GM18498 (cell line): Measurements from ENCODE around the gene PRR5L.

Experiments
- ATAC-seq: cut with Tn5 transposase; IDR thresholded peaks from one replicate; pipeline ENCODE4 v1.9.1; 2021; ENCODE audit warnings: mild to moderate bottlenecking, moderate library complexity; ENCODE audit not compliant: unreplicated experiment

PRR5L gene

GRCh38 chr11:36375353-36376008 lies 79.4 kb downstream of the PRR5L start:
- no peak for ATAC-seq

DNA sequence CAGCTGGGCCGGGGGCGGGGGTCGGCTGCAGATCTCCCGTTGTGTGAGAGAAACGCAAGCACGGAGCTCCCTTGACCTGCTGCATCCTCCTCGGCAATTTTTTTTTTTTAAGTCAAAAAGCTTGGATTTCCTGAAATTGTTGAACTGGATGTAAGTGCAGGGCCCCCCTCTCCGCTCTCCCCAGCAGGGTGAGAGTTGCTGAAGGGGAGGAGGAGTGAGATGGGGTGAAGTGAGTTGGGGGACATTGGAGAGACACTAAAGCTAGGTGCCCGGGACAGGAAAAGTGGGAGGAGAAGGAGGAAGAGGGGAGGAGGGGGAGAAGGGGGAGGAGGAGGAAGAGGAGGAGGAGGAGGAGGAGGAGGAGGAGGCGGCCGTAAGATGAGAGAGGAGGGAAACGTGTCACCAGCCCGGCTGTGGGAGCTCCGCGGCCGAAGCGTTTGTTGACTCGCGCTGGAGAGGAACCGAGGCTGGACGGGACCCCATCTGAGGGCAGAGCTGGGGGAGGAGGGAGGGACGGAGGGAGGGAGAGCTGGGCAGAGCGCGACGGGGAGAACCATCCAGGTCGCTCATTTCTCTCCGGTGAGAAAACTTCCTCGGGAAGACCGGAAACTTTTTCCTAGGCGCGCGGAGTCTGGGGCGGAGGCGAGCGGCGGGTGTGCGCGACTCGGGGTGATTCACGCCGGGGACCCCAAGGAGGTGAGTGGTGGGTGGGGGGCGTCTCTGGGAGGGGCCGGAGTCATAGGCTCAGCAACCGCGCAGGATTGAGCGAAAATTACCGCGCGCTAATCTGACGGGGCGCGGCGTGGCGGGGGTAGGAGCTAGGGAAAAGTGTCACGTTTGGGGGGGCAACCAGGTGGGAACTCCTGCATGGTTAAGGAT lies 80.2 kb downstream of the PRR5L start:
- ATAC-seq: no peak

GRCh38 chr11:36376888-36377758 lies 81.0 kb downstream of the PRR5L start:
- peak; percentile 50 for ATAC-seq

- peak; percentile 12 for ATAC-seq
Measured at GRCh38 chr11:36377759-36378564, 81.9 kb downstream of the PRR5L start.

DNA sequence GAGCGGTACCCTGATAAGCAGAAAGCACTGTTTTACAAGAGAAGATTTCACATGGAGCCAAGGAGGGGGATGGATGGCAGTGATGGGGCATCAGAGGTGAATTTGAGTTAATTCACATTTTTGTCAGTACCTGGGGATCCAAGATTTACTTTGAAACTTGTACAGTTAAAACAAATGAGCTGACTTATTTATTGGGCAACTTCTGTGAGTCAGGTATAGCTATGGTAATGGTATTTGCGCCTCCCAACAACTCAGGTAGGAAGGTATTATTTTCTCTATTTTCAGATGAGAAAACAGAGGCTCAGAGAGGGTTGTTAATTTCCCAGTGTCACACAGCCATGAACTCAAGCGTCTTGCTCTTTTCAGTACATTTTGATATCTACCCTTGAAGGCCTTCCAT lies 83.6 kb downstream of the PRR5L start:
- no peak for ATAC-seq

DNA sequence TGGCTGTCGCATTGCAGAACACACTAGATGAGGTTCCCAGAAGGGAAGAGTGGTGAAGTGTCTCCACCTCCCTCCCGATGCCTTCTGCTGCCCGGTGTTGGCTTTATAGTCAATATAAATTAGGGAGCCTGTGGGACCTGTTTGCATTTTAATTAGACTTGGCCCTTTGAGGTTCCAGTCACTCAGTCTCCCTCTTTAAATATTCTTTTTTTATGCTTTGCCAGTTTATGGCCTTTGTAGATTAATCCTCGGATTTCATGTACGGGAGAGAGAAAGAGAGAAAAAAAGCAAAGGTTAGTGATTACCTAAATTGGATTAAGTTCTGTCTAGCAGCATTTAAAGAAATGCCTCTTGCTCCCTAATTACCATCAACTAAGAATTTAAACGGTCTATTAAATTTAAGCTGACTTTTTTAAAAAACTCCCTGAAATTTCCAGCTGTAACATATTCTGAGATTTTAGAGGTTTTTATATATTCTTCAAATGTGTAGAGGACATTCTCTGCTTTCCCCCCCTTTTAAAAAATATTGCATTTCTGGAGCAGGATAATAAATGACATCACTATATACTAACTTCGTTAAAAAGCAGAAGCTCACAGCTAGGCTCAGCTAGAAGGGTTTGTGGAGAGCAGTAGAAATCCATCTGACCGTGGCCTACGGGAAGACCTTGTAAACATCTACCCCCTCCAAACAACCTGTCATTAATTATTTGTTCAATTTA lies 84.4 kb downstream of the PRR5L start:
- ATAC-seq: no peak

- ATAC-seq: no peak
Measured at GRCh38 chr11:36381015-36381360, 84.9 kb downstream of the PRR5L start.

- no peak for ATAC-seq
Measured at GRCh38 chr11:36383195-36383594, 87.1 kb downstream of the PRR5L start.

- ATAC-seq: no peak
Measured at GRCh38 chr11:36385121-36385970, 89.3 kb downstream of the PRR5L start.

GRCh38 chr11:36386411-36386810 lies 90.3 kb downstream of the PRR5L start:
- no peak for ATAC-seq

DNA sequence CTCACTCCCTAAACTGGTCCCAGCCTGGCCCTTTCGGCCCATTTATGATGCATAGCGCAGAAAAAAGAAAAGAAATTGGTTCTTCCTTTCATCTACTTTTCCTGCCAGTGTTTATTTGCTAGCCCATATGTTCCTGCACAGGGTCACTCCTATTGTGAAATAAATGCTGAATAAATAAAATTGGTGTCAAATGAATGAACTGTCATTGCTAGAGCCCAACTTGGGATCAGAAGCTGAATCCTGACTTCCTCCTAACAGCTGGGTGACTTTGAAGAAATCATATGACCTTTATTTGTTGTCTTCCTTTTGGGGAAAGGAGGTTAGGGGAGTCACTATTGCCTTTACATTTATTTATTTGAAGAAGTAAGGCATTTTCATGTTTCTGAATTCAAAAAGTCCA lies 92.0 kb downstream of the PRR5L start:
- ATAC-seq: no peak

DNA sequence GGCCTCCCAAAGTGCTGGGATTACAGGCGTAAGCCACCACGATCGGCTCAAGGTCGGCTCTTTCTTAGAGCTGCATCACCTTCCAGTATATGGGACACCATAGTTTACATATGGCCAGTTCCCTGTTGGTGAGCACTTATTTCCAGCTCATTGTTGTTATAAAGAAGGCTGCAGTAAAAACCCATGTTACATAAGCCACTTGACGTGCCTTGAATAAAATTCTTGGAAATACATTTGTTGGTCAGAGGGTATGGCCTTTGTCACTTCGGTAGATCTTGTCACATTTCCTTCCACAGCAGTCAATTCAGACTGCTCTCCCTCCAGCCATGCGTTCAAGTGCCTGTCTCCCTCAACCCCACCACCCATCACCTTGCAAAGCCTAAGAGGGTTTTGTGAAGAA lies 92.9 kb downstream of the PRR5L start:
- no peak for ATAC-seq

- ATAC-seq: no peak
Measured at GRCh38 chr11:36389811-36390210, 93.7 kb downstream of the PRR5L start.

DNA sequence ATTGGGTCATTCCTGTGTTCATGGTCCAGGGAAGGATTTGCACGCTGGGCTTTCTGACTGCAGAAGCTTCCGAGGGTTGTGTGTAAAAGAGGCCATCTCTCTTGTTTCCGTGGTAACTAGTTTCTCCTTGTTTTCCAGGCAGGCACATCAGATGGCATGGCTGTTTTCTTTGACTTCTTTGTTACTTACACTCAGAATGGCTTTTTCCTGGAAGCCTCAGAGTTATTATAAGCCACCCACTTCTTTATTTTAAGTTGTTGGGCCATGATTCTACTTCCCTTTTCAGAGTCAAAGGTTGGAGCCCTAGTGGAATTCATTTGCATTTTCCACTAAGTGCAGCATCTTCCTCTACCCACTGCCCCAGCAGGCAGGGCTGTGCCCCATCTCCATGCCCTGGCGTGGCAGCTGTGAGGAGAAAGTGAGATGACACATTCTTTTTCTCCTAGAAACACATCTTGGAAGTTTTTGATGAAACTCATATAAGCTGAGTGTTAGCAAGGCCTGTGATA lies 94.9 kb downstream of the PRR5L start:
- ATAC-seq: no peak

DNA sequence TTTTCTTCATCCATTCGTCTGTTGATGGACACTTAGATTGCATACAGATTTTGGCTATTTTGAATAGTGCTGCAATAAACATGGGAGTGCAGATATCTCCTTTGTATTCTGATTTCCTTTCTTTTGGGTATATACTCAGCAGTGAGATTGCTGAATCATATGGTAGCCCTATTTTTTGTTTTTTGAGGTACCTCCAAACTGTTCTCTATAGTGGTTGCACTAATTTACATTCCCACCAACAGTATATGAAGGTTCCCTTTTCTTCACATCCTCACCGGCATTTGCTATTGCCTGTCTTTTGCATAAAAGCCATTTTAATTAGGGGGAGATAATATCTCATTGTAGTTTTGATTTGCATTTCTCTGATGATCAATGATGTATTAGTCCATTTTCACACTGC lies 96.1 kb downstream of the PRR5L start:
- no peak for ATAC-seq

- no peak for ATAC-seq
Measured at GRCh38 chr11:36394056-36394455, 98.0 kb downstream of the PRR5L start.

GRCh38 chr11:36394926-36395325 lies 98.8 kb downstream of the PRR5L start:
- no peak for ATAC-seq

DNA sequence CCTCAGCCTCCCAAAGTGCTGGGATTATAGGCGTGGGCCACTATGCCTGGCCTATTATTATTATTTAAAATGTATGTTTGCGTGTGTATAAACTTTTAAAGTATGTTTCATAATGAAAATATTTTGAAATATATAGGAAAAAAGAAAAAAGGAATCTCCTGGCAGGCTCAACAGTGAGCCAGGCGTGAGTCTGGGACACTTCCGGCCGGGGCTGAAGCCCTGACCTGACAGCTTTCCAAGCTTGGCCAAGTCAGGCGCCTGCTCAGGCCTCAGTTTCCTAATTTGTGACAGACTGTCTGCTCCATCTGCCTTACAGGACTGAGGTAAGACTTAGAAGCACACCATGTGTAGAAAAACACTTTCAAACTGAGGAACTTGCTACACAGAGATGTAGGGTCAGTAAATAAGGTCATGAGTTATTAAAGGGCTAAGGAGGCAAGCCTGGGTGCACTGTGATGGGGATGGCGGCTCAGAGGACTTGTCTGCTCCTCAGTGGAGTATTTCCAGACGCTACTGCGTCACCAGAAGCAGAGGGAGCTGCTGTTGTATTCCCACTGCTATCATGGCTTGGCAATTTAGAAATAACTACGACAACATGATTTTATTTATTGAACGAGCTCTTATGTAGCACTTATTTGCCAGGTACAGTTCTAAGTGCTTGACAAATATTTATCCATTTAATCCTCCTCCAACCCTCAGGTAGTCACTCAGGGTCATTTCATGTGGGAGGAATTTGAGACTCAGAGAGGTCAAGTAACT lies 100.1 kb downstream of the PRR5L start:
- ATAC-seq: no peak
